D341Med (cell line): ENCODE data around the gene ITSN2.

Experiments used
- DNase-seq: peaks from one replicate; pipeline ENCODE4 v3.0.0; 2012; ENCODE audit warnings: low spot score

ITSN2 gene

GRCh38 chr2:24176326-24176725 is 184.0 kb downstream of the ITSN2 start:
- no peak for DNase-seq

DNA sequence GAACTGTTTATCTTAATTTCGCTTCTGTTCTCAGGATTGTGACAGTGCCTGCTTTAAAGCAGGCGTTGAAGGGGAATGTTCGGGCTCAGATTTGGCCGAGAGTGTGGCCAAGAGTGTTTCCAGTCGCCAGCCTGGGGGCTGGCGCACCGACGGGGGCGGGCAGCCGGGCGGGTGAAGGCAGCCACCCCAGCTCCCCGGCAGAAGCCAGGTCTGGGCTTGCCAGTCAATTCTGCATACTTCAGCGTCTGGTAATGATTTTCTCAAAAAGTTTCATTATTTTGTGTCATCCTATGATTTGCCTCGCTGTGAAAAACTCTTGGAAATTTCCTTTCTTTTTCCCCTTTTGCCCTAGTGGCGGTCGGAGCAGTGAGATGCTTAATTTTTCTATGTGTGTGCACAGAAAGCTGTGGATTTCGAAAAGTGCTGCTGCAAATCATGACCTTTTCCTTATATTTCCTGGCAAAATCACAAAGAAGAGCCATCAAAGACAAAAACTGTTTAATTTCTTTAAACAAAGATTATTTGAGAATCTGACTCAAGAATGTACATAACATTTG is 184.6 kb downstream of the ITSN2 start:
- no peak for DNase-seq

- no peak for DNase-seq
Observed at GRCh38 chr2:24174851-24175277, 185.5 kb downstream of the ITSN2 start, which contains the start of gene FAM228A. TSS of gene FAM228A (plus strand) at chr2:24175053. CDS start at chr2:24175481, 428 bp downstream.

GRCh38 chr2:24169023-24169422 is 191.3 kb downstream of the ITSN2 start:
- no peak for DNase-seq

DNA sequence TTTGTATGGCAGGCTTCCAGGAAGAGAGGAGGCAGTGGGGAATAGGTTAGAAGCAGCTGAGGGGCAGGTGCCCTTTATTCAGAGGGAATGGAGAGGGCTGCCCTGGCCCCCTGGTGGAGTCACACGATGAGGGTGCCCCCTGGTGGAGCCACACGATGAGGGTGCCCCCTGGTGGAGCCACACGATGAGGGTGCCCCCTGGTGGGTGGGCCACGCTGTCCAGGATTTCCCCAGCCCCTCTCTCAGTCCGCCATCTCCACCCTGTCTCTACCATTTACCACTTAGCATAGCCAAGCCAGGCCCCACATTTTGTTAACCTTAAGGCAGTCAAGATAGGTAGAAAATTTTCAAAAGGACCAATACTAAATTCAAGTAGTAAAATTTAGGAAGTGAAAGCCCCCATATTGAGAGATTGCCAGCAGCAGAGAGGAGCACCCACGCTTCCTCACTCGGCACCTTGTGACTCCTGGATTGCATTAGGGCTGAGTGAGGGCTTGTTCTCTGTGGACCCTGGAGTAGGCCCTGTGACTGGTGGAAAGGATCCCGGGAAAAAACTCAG is 195.8 kb downstream of the ITSN2 start:
- DNase-seq, result peak; percentile 82

GRCh38 chr2:24163601-24164000 is 196.7 kb downstream of the ITSN2 start:
- no peak for DNase-seq

GRCh38 chr2:24163186-24163585 is 197.2 kb downstream of the ITSN2 start:
- no peak for DNase-seq

DNA sequence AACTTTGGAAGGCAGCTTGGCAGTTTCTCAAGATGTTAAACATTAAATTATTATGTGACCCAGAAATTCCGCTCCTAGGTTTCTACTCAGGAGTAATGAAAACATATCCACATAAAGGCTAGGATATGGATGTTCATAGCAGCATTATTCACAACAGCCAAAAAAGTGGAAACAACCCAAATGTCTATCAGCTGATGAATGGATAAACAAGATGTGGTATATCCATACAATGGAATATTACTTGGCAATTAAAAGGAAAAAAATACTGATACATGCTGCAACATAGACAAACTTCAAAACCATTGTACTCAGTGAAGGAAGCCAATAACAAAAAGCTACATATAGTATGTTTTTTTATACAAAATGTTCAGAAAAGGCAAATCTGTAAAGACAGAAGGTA is 197.8 kb downstream of the ITSN2 start:
- DNase-seq, result no peak

DNA sequence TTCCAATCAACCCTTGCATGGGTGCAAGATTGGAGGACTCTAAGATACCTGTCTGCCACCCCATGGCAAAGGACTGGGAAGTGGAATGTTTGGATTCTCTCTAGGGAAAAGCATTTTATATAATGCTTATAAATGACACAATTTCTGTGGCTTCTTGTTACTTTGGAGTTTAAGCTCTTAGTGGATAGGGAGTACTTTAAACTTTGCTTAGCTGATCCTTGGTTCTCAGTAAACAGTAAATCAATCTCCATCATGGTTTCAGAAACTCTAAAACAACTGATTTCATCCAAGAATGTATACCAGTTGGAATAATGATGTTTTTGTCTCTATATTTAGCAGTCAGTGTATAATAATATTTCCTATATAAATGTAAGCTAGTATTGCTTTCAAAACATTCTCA is 199.6 kb downstream of the ITSN2 start:
- DNase-seq, result no peak

DNA sequence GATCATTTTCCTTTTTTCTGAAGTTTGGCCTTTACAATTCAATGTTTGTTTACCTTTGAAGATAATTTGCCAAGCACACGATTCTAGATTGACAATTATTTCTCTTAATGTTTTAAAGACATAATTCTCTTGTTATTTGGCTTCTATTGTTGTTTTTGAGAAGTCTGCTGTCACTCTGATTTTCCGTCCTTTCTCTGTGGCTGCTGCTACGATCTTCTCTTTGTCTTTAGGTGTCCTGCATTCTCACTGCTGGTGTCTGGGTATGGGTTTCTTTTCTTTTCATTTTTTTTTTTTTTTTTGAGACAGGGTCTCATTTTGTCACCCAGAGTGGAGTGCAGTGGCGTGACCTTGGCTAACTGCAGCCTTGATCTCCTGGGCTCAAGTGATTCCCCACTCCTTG is 200.6 kb downstream of the ITSN2 start:
- DNase-seq, result no peak

- no peak for DNase-seq
Observed at GRCh38 chr2:24158131-24158530, 202.2 kb downstream of the ITSN2 start.

- no peak for DNase-seq
Observed at GRCh38 chr2:24153478-24153877, 206.9 kb downstream of the ITSN2 start.
